Right atrium auricular region (tissue), 2 donors: ENCODE measurements around the gene NUDT3. TPM values are rescaled to one million over a fixed set of nuclear protein-coding genes. Genes with fewer than 3 reads are reported as not detected.
A peak's percentile ranks its signal among the peaks of the same experiment; 100 is the strongest.
"Not testable (repeated sequence)": the region's sequence is repeated elsewhere in the genome, so short reads cannot be mapped to it uniquely, and the experiment has no call there.

Source experiments
- DNase-seq: peaks from one replicate; pipeline ENCODE4 v3.0.0-alpha.2; 2019; ENCODE audit warnings: low spot score
- H3K27ac ChIP-seq, 2 donors: fragments of 200-600 bp; sonication (generic); 1 replicate in 1 of 2; 2 replicates in 1 of 2; pipeline ENCODE4 v1.5.1; 2016 to 2019
- H3K27me3 ChIP-seq, 2 donors: fragments of 200-600 bp; sonication (generic); one replicate each; pipeline versions ENCODE4 v1.5.1 to v1.6.0; 2017 to 2019
- H3K36me3 ChIP-seq: fragments of 200-600 bp; sonication (generic); one replicate; pipeline ENCODE4 v1.5.1; 2016
- H3K4me1 ChIP-seq, 2 donors: fragments of 200-600 bp; sonication (generic); one replicate each; pipeline versions ENCODE4 v1.5.1 to v1.6.0; 2017 to 2019
- H3K4me3 ChIP-seq, 2 donors: fragments of 200-600 bp; sonication (generic); 1 replicate in 1 of 2; 2 replicates in 1 of 2; pipeline ENCODE4 v1.5.1; 2017 to 2019; ENCODE audit warnings: mild to moderate bottlenecking in 1 of 2, moderate library complexity in 1 of 2
- H3K9me3 ChIP-seq, 2 donors: fragments of 200-600 bp; sonication (generic); one replicate each; pipeline ENCODE4 v1.5.1; 2019
- CTCF ChIP-seq, 2 donors: fragments of 200-600 bp; sonication (generic); IDR thresholded peaks; one replicate each; pipeline ENCODE4 v1.5.1; 2019; ENCODE audit warnings: antibody characterized with exemption in 2 of 2
- total RNA-seq, 2 donors: library from RNA; depleted of rRNA; stranded (reverse); fragments of >200 nt; gene quantifications; one replicate each; pipeline ENCODE4 v1.1.0, GENCODE V29; 2016

NUDT3 gene
- total RNA-seq, 2 donors from 2014 or later, result 47.2 to 53.5 TPM

DNA sequence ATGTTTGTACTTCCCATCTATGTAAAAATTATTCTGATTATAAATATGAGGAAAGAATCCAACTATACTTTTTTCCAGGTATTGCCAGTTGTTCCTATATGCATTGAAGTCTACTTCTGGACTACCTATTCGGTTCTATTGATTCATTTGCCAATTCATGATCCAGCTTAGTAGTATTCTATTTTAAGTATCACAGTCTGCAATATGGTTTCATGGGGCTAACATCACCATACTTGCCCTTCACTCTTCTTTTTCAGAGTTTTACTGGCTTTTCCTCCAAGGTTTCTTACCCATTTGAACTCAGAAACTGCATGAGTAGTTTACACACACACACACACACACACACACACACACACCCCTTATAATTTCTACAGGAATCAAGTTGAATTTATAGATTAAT, 34.5 kb downstream of the NUDT3 start:
- H3K36me3 ChIP-seq, result no peaks in the 10 kb centered on the region
- no peak overlapping the region for H3K4me3 ChIP-seq
- H3K27me3 ChIP-seq, result no peaks in the 10 kb centered on the region
- DNase-seq, result no peak
- no peaks in the 10 kb centered on the region for H3K9me3 ChIP-seq
- H3K4me1 ChIP-seq, result peaks cover 0 to 53% of the 10 kb centered on the region in 2 donors
- no peak for TF ChIP-seq CTCF (IDR thresholded peaks at IDR 0.05)
- no peak overlapping the region for H3K27ac ChIP-seq

DNA sequence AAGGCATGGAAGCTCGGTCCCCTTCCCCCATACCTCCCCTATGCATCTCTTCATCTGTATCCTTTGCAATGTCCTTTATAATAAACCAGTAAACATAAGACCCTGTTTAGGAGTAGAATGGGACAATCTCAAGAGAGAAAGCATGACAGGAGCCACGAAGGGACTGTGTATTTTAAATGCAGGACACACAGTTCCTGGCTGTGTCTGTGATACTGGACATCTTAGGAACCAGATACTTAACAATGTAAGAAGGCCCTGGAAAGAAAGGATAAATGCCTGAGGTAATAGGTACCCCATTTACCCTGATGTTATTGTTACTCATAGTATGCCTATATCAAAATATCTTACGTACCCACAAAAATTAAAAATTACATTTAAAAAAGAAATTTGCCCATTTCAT, 36.6 kb downstream of the NUDT3 start:
- no peaks in the 10 kb centered on the region for H3K36me3 ChIP-seq
- no peak for TF ChIP-seq CTCF (IDR thresholded peaks at IDR 0.05)
- no peaks in the 10 kb centered on the region for H3K9me3 ChIP-seq
- no peak overlapping the region for H3K4me3 ChIP-seq
- peaks cover 0 to 45% of the 10 kb centered on the region in 2 donors for H3K4me1 ChIP-seq
- no peaks in the 10 kb centered on the region for H3K27me3 ChIP-seq
- peak overlapping the region in 1 of 2 donors; percentile 39 for H3K27ac ChIP-seq
- DNase-seq, result no peak

GRCh38 chr6:34354230-34354629, 38.2 kb downstream of the NUDT3 start:
- H3K27ac ChIP-seq, H3K27me3 ChIP-seq, H3K36me3 ChIP-seq, DNase-seq, H3K4me3 ChIP-seq, H3K9me3 ChIP-seq: not testable (repeated sequence)
- peaks cover 0 to 42% of the 10 kb centered on the region in 2 donors for H3K4me1 ChIP-seq

DNA sequence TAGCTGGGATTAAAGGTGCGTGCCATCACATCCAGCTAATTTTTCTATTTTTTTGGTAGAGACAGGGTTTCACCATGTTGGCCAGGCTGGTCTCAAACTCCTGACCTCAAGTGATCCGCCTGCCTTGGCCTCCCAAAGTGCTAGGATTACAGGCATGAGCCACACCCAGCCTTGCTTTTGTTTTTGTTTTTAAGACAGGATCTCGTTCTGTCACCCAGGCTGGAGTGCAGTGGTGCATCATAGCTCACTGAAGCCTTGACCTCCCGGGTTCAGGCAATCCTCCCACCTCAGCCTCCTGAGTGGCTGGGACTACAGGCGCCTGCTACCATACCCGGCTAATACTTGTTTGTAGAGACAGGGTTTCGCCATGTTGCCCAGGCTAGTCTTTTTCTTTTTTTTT, 38.9 kb downstream of the NUDT3 start:
- not testable (repeated sequence) for H3K27ac ChIP-seq
- H3K4me1 ChIP-seq, result peaks cover 0 to 35% of the 10 kb centered on the region in 2 donors

DNA sequence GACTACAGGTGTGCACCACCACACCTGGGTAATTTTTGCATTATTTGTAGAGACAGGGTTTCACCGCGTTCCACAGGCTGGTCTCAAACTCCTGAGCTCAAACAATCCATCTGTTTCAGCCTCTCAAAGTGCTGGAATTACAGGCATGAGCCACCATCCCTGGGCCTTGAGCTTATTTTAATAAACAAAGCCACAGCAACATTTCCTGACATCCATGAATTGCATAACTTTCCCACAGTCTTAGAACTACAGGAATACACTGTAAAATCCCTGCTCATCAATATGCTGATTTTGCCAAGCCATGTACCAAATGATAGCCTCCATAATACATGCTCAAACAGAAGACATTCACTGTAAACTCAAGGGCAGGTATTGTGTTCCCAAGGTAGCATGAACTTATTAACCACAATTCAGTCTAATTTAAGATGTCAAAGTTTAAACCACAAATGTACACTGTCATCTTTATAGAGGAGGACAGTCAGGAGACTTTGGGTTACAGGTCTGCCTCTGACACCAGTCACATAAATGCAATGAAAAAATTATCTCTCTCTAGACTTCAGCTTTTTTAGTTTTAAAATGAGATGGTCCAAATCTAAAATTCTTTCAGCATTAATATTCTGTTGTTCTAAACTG, 40.0 kb downstream of the NUDT3 start:
- H3K4me3 ChIP-seq, result no peak overlapping the region

More for the DNA sequence above, 38.9 kb downstream of the NUDT3 start:
- H3K4me3 ChIP-seq, H3K27me3 ChIP-seq, DNase-seq, H3K36me3 ChIP-seq, H3K9me3 ChIP-seq: not testable (repeated sequence)

GRCh38 chr6:34350934-34351217, 41.6 kb downstream of the NUDT3 start:
- no peak for TF ChIP-seq CTCF (IDR thresholded peaks at IDR 0.05)
- Histone ChIP-seq H3K27me3 (no peaks in the 10 kb centered on the region), H3K4me3 (no peak overlapping the region), H3K36me3 (no peaks in the 10 kb centered on the region), H3K4me1 (peaks cover 0 to 31% of the 10 kb centered on the region in 2 donors), H3K9me3 (no peaks in the 10 kb centered on the region), H3K27ac (peak overlapping the region in 1 of 2 donors; percentile 36)
- no peak for DNase-seq

More for the DNA sequence above, 40.0 kb downstream of the NUDT3 start:
- Histone ChIP-seq H3K4me1 (peaks cover 0 to 35% of the 10 kb centered on the region in 2 donors), H3K36me3 (no peaks in the 10 kb centered on the region), H3K27me3 (no peaks in the 10 kb centered on the region), H3K9me3 (no peaks in the 10 kb centered on the region), H3K27ac (peak overlapping the region; percentile 9 to 29)
- TF ChIP-seq CTCF (IDR thresholded peaks at IDR 0.05), result no peak
- no peak for DNase-seq
